PFSK-1 (cell line): ENCODE results near the gene GBF1.

ENCODE experiments used
- FOXP2 ChIP-seq: optimal IDR thresholded peaks from 2 replicates; pipeline ENCODE3; 2011; ENCODE audit warnings: borderline replicate concordance, control low read depth, inconsistent platforms; ENCODE audit not compliant: insufficient read depth; ENCODE audit errors: extremely low read length, extremely low read depth
- POLR2AphosphoS5 ChIP-seq: IDR thresholded peaks from 2 replicates; pipeline ENCODE4 v1.6.1; 2012; ENCODE audit warnings: low read depth, mild to moderate bottlenecking, control low read depth, low read length, moderate library complexity
- SIN3A ChIP-seq: IDR thresholded peaks from 2 replicates; pipeline ENCODE4 v1.6.1; 2012; ENCODE audit warnings: mild to moderate bottlenecking, low read length, moderate library complexity, borderline replicate concordance; ENCODE audit not compliant: insufficient read depth
- TAF1 ChIP-seq: IDR thresholded peaks from 2 replicates; pipeline ENCODE4 v1.6.1; 2012; ENCODE audit warnings: low read length, control low read depth, borderline replicate concordance; ENCODE audit not compliant: insufficient read depth
- TF ChIP-seq, protein P1 (sequence below), 2 experiments: IDR thresholded peaks; 2 replicates each; pipeline versions ENCODE4 v1.6.1 to v1.8.0; 2011 to 2012; ENCODE audit warnings: low read depth in 2 of 2, low read length in 2 of 2, control low read depth in 1 of 2, inconsistent platforms in 1 of 2, mild to moderate bottlenecking in 1 of 2, moderate library complexity in 1 of 2; ENCODE audit not compliant: insufficient read depth in 1 of 2

Gene GBF1

DNA sequence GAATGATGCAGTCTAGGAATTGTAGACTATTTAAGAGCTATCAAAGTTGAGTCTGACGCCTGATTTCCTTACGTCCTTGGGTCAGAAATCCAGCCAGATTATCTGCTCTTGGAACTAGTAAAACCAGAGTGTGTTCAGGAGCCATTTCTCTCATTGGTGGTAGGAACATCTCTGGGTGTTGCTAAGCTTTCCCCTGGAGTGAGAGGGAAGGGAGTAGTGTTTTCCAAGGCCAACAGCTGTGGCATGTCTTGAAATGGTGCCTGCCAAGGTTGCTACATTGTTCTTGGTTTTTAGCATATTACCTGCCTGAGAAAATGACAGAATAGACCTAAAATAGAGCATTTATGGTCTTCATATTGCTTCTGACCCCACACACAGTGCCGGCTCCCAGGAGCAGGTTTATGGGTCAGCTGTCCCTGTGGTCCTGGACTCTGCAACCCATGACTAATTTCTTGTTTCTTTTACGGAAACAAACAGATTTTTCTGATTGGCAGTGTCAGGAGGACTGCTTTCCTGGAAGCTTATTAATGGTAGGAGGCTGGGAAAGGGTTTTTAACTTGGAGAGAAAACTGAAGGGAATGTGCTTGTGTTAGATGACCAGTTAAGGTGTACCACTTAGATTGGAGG lies 17.5 kb downstream of the GBF1 start:
- no peak for TF ChIP-seq TAF1
- no peak for TF ChIP-seq POLR2AphosphoS5
- TF ChIP-seq FOXP2: no peak
- TF ChIP-seq, protein P1, sequence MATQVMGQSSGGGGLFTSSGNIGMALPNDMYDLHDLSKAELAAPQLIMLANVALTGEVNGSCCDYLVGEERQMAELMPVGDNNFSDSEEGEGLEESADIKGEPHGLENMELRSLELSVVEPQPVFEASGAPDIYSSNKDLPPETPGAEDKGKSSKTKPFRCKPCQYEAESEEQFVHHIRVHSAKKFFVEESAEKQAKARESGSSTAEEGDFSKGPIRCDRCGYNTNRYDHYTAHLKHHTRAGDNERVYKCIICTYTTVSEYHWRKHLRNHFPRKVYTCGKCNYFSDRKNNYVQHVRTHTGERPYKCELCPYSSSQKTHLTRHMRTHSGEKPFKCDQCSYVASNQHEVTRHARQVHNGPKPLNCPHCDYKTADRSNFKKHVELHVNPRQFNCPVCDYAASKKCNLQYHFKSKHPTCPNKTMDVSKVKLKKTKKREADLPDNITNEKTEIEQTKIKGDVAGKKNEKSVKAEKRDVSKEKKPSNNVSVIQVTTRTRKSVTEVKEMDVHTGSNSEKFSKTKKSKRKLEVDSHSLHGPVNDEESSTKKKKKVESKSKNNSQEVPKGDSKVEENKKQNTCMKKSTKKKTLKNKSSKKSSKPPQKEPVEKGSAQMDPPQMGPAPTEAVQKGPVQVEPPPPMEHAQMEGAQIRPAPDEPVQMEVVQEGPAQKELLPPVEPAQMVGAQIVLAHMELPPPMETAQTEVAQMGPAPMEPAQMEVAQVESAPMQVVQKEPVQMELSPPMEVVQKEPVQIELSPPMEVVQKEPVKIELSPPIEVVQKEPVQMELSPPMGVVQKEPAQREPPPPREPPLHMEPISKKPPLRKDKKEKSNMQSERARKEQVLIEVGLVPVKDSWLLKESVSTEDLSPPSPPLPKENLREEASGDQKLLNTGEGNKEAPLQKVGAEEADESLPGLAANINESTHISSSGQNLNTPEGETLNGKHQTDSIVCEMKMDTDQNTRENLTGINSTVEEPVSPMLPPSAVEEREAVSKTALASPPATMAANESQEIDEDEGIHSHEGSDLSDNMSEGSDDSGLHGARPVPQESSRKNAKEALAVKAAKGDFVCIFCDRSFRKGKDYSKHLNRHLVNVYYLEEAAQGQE (IDR thresholded peaks at IDR 0.05; ENCODE audit: insufficient read depth in 1 of 2, low read depth in 2 of 2, low read length in 2 of 2): no peak
- TF ChIP-seq SIN3A: no peak

GRCh38 chr10:102264371-102264770 lies 19.0 kb downstream of the GBF1 start:
- no peak for TF ChIP-seq SIN3A
- no peak for TF ChIP-seq TAF1
- no peak for TF ChIP-seq FOXP2
- TF ChIP-seq, protein P1 (IDR thresholded peaks at IDR 0.05; ENCODE audit: insufficient read depth in 1 of 2, low read depth in 2 of 2, low read length in 2 of 2): no peak
- TF ChIP-seq POLR2AphosphoS5: no peak

DNA sequence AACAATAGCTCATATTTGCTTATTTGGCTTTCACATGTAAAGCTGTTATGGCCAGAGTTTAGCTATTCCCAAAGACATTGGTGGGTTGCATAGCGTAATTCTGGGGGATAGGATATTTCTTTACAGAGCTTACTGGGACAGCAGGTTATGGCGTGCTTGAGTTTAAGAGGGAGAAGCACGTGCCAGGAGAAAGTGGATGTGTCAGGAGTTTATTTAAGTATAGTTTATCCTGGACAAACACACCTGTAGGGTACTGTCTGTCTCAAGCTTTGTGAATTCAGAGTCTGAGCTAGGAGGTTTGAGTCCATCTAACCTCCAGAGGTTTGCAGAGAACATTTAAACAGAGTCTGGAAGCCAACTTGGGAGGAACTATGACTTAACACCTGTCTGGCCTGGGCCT lies 21.3 kb downstream of the GBF1 start:
- TF ChIP-seq SIN3A: no peak
- TF ChIP-seq, protein P1 (IDR thresholded peaks at IDR 0.05; ENCODE audit: insufficient read depth in 1 of 2, low read depth in 2 of 2, low read length in 2 of 2): no peak
- no peak for TF ChIP-seq TAF1
- TF ChIP-seq FOXP2: no peak
- no peak for TF ChIP-seq POLR2AphosphoS5

GRCh38 chr10:102267748-102268147 lies 22.4 kb downstream of the GBF1 start:
- TF ChIP-seq SIN3A (no peak), TAF1 (no peak), FOXP2 (no peak), POLR2AphosphoS5 (no peak)
- TF ChIP-seq, protein P1 (IDR thresholded peaks at IDR 0.05; ENCODE audit: insufficient read depth in 1 of 2, low read depth in 2 of 2, low read length in 2 of 2): no peak
